Endothelial cell of umbilical vein (primary cell): ENCODE data around the gene SLC22A7. TPM values are rescaled to one million over a fixed set of nuclear protein-coding genes. Genes with fewer than 3 reads are reported as not detected.

Source experiments
- BruUV-seq: library from RNA; stranded (reverse); fragments of 400-500 nt; replicated peaks from 2 replicates; lab custom pipeline; 2021; lab: Mats Ljungman, UMichigan
- CTCF ChIA-PET: fragments of 300-600, 350-600 bp; sonication (Branson Sonifier 250); formaldehyde crosslinking; loops from one replicate; lab custom pipeline; 2021; ENCODE audit warnings: antibody characterized with exemption, inconsistent platforms; lab: Charles Lee
- POLR2A ChIA-PET: fragments of 300-600, 350-600 bp; sonication (Branson Sonifier 250); formaldehyde crosslinking; loops from one replicate; lab custom pipeline; 2021; ENCODE audit warnings: antibody characterized with exemption, inconsistent platforms; lab: Charles Lee
- DNase-seq: peaks from one replicate; pipeline ENCODE4 v3.0.0-alpha.2; 2011; ENCODE audit warnings: low read depth, low spot score
- FAIRE-seq: peaks from 2 replicates; lab custom pipeline; 2011; peaks lifted over from hg19 to GRCh38; lab: Jason Lieb, UNC
- H2AFZ ChIP-seq: 2 replicates; pipeline ENCODE4 v1.6.0; 2012; ENCODE audit warnings: low read depth, low read length, control low read depth, inconsistent platforms
- H3K27ac ChIP-seq: 2 replicates; pipeline ENCODE4 v1.5.1; 2011; ENCODE audit warnings: low read depth, mild to moderate bottlenecking, control low read depth, low read length, moderate library complexity; ENCODE audit not compliant: insufficient read depth
- H3K27me3 ChIP-seq, 2 experiments: 2 replicates each; pipeline versions ENCODE4 v1.6.0 to v1.6.1; 2011; ENCODE audit warnings: low read length in 2 of 2, mixed read lengths in 1 of 2; ENCODE audit not compliant: control insufficient read depth in 2 of 2, insufficient read depth in 2 of 2
- H3K36me3 ChIP-seq, 2 experiments: 2 replicates in 1 of 2; 3 replicates in 1 of 2; pipeline ENCODE4 v1.5.1; 2011; ENCODE audit warnings: low read length in 2 of 2, mild to moderate bottlenecking in 1 of 2, moderate library complexity in 1 of 2; ENCODE audit not compliant: control insufficient read depth in 2 of 2, insufficient read depth in 2 of 2; ENCODE audit errors: extremely low read depth in 1 of 2
- H3K4me1 ChIP-seq: 3 replicates; pipeline ENCODE4 v1.5.1; 2011; ENCODE audit warnings: mild to moderate bottlenecking, low read length; ENCODE audit not compliant: control insufficient read depth, insufficient read depth; ENCODE audit errors: extremely low read depth
- H3K4me2 ChIP-seq: 2 replicates; pipeline ENCODE4 v1.6.1; 2011; ENCODE audit warnings: low read length, control low read depth, mixed read lengths; ENCODE audit not compliant: insufficient read depth
- H3K4me3 ChIP-seq, 3 experiments: fragments of 200-600 bp in 1 of 3; sonication (generic), shearing (Covaris generic) in 1 of 3; replicated peaks in 1 of 3; 2 replicates each; pipeline ENCODE4 v1.5.1; 2011 to 2016; ENCODE audit warnings: control low read depth in 3 of 3, low read length in 3 of 3, mild to moderate bottlenecking in 2 of 3, inconsistent platforms in 1 of 3, low read depth in 1 of 3, moderate library complexity in 1 of 3; ENCODE audit not compliant: insufficient read depth in 1 of 3
- H3K79me2 ChIP-seq: 2 replicates; pipeline ENCODE4 v1.6.0; 2012; ENCODE audit warnings: low read length, inconsistent platforms; ENCODE audit not compliant: control insufficient read depth, insufficient read depth
- H3K9ac ChIP-seq: replicated peaks from 2 replicates; pipeline ENCODE3; 2011; ENCODE audit warnings: low read length, control low read depth; ENCODE audit not compliant: insufficient read depth; ENCODE audit errors: extremely low read depth
- H3K9me1 ChIP-seq: replicated peaks from 3 replicates; pipeline ENCODE4 v1.6.0; 2011; ENCODE audit warnings: mild to moderate bottlenecking, low read length; ENCODE audit not compliant: control insufficient read depth, insufficient read depth; ENCODE audit errors: extremely low read depth
- H3K9me3 ChIP-seq: replicated peaks from 2 replicates; pipeline ENCODE4 v1.5.1; 2012; ENCODE audit warnings: low read length, inconsistent platforms; ENCODE audit not compliant: control insufficient read depth, insufficient read depth
- H4K20me1 ChIP-seq: replicated peaks from 2 replicates; pipeline ENCODE3; 2011; ENCODE audit warnings: mild to moderate bottlenecking, low read length; ENCODE audit not compliant: control insufficient read depth, insufficient read depth; ENCODE audit errors: extremely low read depth
- CTCF ChIP-seq, 2 donors: IDR thresholded peaks; 1 replicate in 1 of 2; 2 replicates in 1 of 2; pipeline ENCODE4 v1.5.1; 2011; ENCODE audit warnings: low read length in 2 of 2, mild to moderate bottlenecking in 2 of 2, moderate library complexity in 2 of 2, control low read depth in 1 of 2, inconsistent platforms in 1 of 2, low read depth in 1 of 2; ENCODE audit not compliant: insufficient read depth in 1 of 2; ENCODE audit errors: extremely low read depth in 1 of 2
- EZH2 ChIP-seq: IDR thresholded peaks from 2 replicates; pipeline ENCODE4 v1.6.1; 2012; ENCODE audit warnings: borderline replicate concordance, low read depth, mild to moderate bottlenecking, moderate library complexity, low read length, inconsistent platforms; ENCODE audit not compliant: severe bottlenecking
- FOS ChIP-seq: IDR thresholded peaks from 2 replicates; pipeline ENCODE4 v1.6.1; 2011; ENCODE audit warnings: mild to moderate bottlenecking, low read length, moderate library complexity, borderline replicate concordance; ENCODE audit not compliant: insufficient read depth
- GATA2 ChIP-seq: IDR thresholded peaks from 2 replicates; pipeline ENCODE4 v1.7.0; 2011; ENCODE audit warnings: low read depth, mild to moderate bottlenecking, moderate library complexity, mixed read lengths, low read length; ENCODE audit not compliant: insufficient read length, insufficient read depth
- JUN ChIP-seq: IDR thresholded peaks from 2 replicates; pipeline ENCODE4 v1.6.1; 2011; ENCODE audit warnings: borderline replicate concordance, low read depth; ENCODE audit not compliant: insufficient read length, insufficient read depth
- MYC ChIP-seq: IDR thresholded peaks from one replicate; pipeline ENCODE4 v1.6.1; 2011; ENCODE audit warnings: mild to moderate bottlenecking, low read depth, low read length
- POLR2A ChIP-seq: IDR thresholded peaks from 2 replicates; pipeline ENCODE4 v1.6.1; 2012; ENCODE audit warnings: low read depth, mild to moderate bottlenecking, control low read depth, low read length
- POLR2AphosphoS5 ChIP-seq: IDR thresholded peaks from 2 replicates; pipeline ENCODE4 v1.6.1; 2012; ENCODE audit warnings: low read depth, mild to moderate bottlenecking, control low read depth, low read length, moderate library complexity; ENCODE audit not compliant: insufficient read depth
- dilution Hi-C: fragments of 300-500 bp; cut with MboI; formaldehyde crosslinking; loops from one replicate; pipeline ENCODE4 v1.15.0; 2019; ENCODE audit warnings: low sequenced_read_pairs; ENCODE audit not compliant: extremely low pct_ligation_motif_present
- intact Hi-C: fragments of 100-400 bp; cut with micrococcal nuclease; formaldehyde crosslinking; loops from one replicate; pipeline ENCODE4 v1.10.0; 2022
- polyA plus RNA-seq, 4 experiments: library from polyadenylated mRNA; depleted of rRNA in 3 of 4; stranded (reverse) in 3 of 4; unstranded in 1 of 4; fragments of >200 nt; gene quantifications; 2 replicates each; pipeline versions ENCODE4 v1.2.1 to v1.2.3, GENCODE V29; 2011 to 2012; ENCODE audit warnings: missing spikeins in 1 of 4
- total RNA-seq: library from RNA; stranded (reverse); gene quantifications from 2 replicates; pipeline ENCODE4 v1.2.3, GENCODE V29; 2021
- TF ChIP-seq, protein P1 (sequence below): IDR thresholded peaks from 2 replicates; pipeline ENCODE4 v1.6.1; 2011; ENCODE audit not compliant: insufficient read depth, insufficient read length

SLC22A7 gene
- total and polyA plus RNA-seq, 2 donors (not counting 3 experiments of a cell fraction or from before 2014, with no cell fraction given), result not detected

DNA sequence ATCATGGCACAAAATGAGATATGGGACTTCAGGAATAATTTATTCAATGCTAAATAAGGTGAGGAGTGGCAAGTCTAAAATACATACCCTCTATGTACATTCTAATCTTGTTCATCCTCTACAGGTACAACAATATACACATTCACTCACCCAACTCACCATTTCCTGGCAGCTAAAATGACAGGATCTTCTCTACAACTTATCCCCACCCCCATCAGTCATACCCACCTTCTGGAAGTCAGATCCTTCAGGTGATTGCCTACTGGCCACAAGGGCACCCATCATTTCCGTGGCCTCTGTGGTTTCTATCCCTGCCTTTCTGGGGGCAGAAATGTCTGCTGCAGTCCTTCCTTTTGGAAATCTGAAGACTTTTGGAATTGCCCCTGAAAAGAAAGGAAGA, 33.4 kb downstream of the SLC22A7 start:
- ChIA-PET CTCF (no interaction called here), POLR2A (no interaction called here)
- H2AFZ ChIP-seq, result no peak overlapping the region
- H4K20me1 ChIP-seq, result no peaks in the 10 kb centered on the region
- H3K36me3 ChIP-seq, result no peaks in the 10 kb centered on the region
- no peak overlapping the region for H3K27ac ChIP-seq
- no peak overlapping the region for H3K4me2 ChIP-seq
- H3K9ac ChIP-seq, result no peak overlapping the region
- no peaks in the 10 kb centered on the region for H3K4me1 ChIP-seq
- intact Hi-C loops, result no loop called here
- dilution Hi-C loops, result no loop called here
- no peaks in the 10 kb centered on the region for H3K9me1 ChIP-seq
- no peak for FAIRE-seq
- H3K27me3 ChIP-seq, result no peaks in the 10 kb centered on the region
- DNase-seq, result no peak
- no peaks in the 10 kb centered on the region for H3K9me3 ChIP-seq
- H3K4me3 ChIP-seq, result no peak overlapping the region
- TF ChIP-seq EZH2 (no peak), CTCF (IDR thresholded peaks at IDR 0.05; ENCODE audit: extremely low read depth in 1 of 2, insufficient read depth in 1 of 2, low read depth in 1 of 2, low read length in 2 of 2) (no peak), FOS (no peak), POLR2A (no peak), POLR2AphosphoS5 (no peak), MYC (no peak), GATA2 (no peak), JUN (no peak)
- TF ChIP-seq, protein P1, sequence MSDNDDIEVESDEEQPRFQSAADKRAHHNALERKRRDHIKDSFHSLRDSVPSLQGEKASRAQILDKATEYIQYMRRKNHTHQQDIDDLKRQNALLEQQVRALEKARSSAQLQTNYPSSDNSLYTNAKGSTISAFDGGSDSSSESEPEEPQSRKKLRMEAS, result no peak
- H3K79me2 ChIP-seq, result no peaks in the 10 kb centered on the region
- BruUV-seq, result no TSS peak
